ENCODE data around the gene TOMM22.

Gene TOMM22

DNA sequence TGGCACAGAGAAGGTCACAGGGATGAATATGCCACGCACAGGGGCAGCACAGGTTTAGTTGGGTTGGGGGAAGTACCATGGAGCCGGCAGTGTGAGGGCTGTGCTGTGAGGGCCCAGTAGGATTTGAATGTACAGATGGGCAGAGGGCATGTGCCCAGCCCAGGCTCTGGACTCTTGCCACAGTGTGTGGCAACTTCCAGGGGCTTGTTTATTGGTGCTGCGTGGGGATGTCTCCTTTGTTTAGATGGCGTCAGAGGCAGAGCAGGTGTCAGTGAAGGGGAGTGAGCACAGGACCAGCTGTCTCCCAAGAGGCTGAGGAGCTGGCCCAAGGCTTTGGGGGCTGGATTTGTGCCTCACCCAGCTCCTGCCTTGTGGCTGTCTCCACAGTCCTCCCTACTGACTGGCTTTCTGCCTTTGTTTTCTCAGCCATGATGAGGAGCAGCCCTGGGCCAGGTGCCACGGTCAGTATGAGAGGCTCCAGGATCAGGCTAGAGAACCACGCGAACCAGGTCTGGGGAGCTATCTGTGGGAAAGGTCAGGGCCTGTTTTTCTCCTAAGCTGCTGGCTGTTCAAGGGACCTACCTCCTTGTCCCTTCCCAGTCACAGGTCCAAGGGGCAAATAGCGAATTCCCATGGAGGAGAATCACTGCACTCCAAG is 52.1 kb downstream of the TOMM22 start:
- no peak for DNase-seq (ENCODE audit: low read depth)

DNA sequence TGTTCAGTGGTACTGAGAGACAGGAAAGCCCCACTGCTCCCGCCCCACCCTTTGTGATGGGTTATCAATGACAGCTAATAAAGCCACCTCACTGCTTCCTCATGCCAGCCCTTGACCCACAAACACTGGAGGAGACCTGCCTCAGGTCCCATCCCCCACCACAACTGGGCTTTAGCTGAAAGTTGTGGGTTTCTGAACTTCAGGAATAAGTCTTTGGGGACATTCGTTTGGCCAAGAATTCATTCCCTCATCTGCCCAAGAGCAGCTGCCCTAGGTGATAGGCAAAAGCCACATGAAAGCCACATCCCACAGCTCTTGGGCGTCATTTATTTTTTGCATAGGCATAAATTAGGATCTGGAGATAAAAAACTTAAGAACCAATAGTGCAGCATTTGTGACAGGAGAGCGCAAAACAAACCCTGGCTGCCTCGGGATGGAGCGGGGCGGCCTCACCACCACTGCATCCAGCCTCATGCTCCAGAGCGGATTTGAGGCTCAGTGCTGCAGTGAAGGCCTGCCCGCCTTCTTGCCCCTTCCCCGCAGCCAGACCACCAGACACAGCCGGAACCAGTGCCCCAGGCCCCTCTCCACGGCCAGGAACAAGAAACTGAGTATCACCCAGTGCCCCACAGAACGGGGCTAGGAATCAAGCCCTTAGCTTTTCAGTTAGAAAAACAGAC is 52.8 kb downstream of the TOMM22 start:
- no peak for DNase-seq (ENCODE audit: low read depth)
